HG03342 (cell line): Measurements from ENCODE around the gene SLC48A1.

ENCODE experiments used
- ATAC-seq: cut with Tn5 transposase; IDR thresholded peaks from one replicate; pipeline ENCODE4 v1.9.1; 2021; ENCODE audit warnings: mild to moderate bottlenecking, moderate library complexity; ENCODE audit not compliant: unreplicated experiment

The SLC48A1 gene

GRCh38 chr12:47776471-47777143 lies 3.6 kb downstream of the SLC48A1 start:
- no peak for ATAC-seq

GRCh38 chr12:47777151-47777550 lies 4.1 kb downstream of the SLC48A1 start:
- no peak for ATAC-seq

GRCh38 chr12:47777741-47778558 lies 4.9 kb downstream of the SLC48A1 start:
- no peak for ATAC-seq

- ATAC-seq = no peak
Measured at GRCh38 chr12:47778881-47779280, 5.8 kb downstream of the SLC48A1 start.

GRCh38 chr12:47779301-47779942 lies 6.4 kb downstream of the SLC48A1 start:
- ATAC-seq = peak; percentile 76

GRCh38 chr12:47779943-47780504 lies 7.0 kb downstream of the SLC48A1 start:
- no peak for ATAC-seq

GRCh38 chr12:47781479-47782371 lies 8.7 kb downstream of the SLC48A1 start:
- ATAC-seq = no peak

GRCh38 chr12:47782372-47782770 lies 9.3 kb downstream of the SLC48A1 start:
- ATAC-seq = no peak

GRCh38 chr12:47783024-47783755 lies 10.2 kb downstream of the SLC48A1 start:
- no peak for ATAC-seq

GRCh38 chr12:47783821-47784819 lies 11.1 kb downstream of the SLC48A1 start:
- no peak for ATAC-seq

- no peak for ATAC-seq
Measured at GRCh38 chr12:47785036-47785886, 12.2 kb downstream of the SLC48A1 start.

- ATAC-seq = no peak
Measured at GRCh38 chr12:47785887-47786661, 13.0 kb downstream of the SLC48A1 start.

GRCh38 chr12:47786662-47787280 lies 13.7 kb downstream of the SLC48A1 start:
- no peak for ATAC-seq

- no peak for ATAC-seq
Measured at GRCh38 chr12:47787596-47788319, 14.7 kb downstream of the SLC48A1 start.

- no peak for ATAC-seq
Measured at GRCh38 chr12:47789141-47789540, 16.1 kb downstream of the SLC48A1 start.
